ENCODE measurements around the gene NAXE.

DNA sequence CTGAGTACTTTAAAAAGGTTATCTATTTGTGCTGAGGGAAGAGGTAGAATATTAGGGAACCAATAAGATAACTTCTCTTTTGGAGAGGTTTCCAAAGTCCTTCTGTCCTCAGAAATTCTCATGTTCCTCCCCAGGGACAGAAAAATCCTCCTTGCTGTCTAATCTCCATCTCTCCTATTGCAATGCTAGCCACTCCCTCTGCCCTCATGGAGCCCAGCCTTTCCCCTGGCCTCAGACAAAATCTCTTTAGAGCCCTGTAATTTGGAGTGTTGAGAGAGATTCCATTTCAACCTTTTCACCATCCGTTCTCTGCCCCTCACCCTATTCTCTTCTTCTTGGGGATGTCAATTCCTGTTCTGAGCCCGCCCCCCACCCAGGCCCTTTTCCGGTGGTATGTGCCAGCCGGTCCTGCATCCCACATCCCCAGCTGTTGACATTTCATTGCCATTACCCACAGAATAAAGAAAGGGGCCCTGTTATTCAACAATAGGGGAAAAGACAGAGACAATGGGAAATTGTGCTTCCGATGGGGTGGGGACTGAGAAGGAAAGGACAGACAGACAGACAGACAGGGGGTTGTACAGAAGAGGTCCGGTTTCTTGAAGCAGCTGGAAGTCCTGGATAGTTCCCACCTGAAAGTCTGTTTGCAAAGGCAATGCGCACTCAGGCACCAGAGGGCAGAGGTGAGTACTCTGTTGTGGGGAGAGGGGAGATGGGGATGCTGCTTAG lies 27.4 kb downstream of the NAXE start, which contains the start of gene HAPLN2:
- peak; percentile 45 to 62 for TF ChIP-seq CTCF (conservative IDR thresholded peaks at IDR 0.05 in 1 of 2, IDR thresholded peaks at IDR 0.05 in 1 of 2; ENCODE audit: extremely low read depth in 1 of 2, insufficient read depth in 1 of 2, low read depth in 1 of 2, low read length in 2 of 2)
- no peak for TF ChIP-seq EZH2 (IDR thresholded peaks at IDR 0.05; ENCODE audit: borderline replicate concordance, low read length)
